ENCODE results near the gene MYLK.

GRCh38 chr3:123694366-123695087 is 189.6 kb downstream of the MYLK start:
- TF ChIP-seq CTCF (optimal IDR thresholded peaks at IDR 0.05 in 1 of 3, IDR thresholded peaks at IDR 0.05 in 1 of 3, conservative IDR thresholded peaks at IDR 0.05 in 1 of 3; ENCODE audit: extremely low read depth in 1 of 3, insufficient read depth in 2 of 3, low read length in 3 of 3) (no peak), EZH2 (IDR thresholded peaks at IDR 0.05; ENCODE audit: low read length) (no peak)

Measured in keratinocyte (primary cell).